Hepatocyte (in vitro differentiated cells): Measurements from ENCODE around the gene QSOX2. TPM values are rescaled to one million over a fixed set of nuclear protein-coding genes. Genes with fewer than 3 reads are reported as not detected.

Source experiments
- DNase-seq: peaks from one replicate; pipeline ENCODE4 v3.0.0-alpha.2; 2016; ENCODE audit warnings: low spot score
- H2AFZ ChIP-seq: fragments of 200-600 bp; sonication (generic); 2 replicates; pipeline ENCODE4 v1.6.0; 2016; ENCODE audit warnings: antibody characterized with exemption, mild to moderate bottlenecking
- H3K27ac ChIP-seq: fragments of 200-600 bp; sonication (generic); 2 replicates; pipeline ENCODE4 v1.5.1; 2016; ENCODE audit warnings: mild to moderate bottlenecking
- H3K27me3 ChIP-seq: fragments of 200-600 bp; sonication (generic); 2 replicates; pipeline ENCODE4 v1.6.1; 2016
- H3K36me3 ChIP-seq: fragments of 200-600 bp; sonication (generic); replicated peaks from 2 replicates; pipeline ENCODE4 v1.5.1; 2016; ENCODE audit warnings: low read depth; ENCODE audit not compliant: insufficient read depth
- H3K4me1 ChIP-seq: fragments of 200-600 bp; sonication (generic); 2 replicates; pipeline ENCODE4 v1.5.1; 2016; ENCODE audit warnings: mild to moderate bottlenecking, moderate library complexity; ENCODE audit not compliant: insufficient read depth
- H3K4me2 ChIP-seq: fragments of 200-600 bp; sonication (generic); 2 replicates; pipeline ENCODE4 v1.6.0; 2016
- H3K4me3 ChIP-seq: fragments of 200-600 bp; sonication (generic); 2 replicates; pipeline ENCODE4 v1.5.1; 2016; ENCODE audit warnings: mild to moderate bottlenecking
- H3K79me2 ChIP-seq: fragments of 200-600 bp; sonication (generic); 2 replicates; pipeline ENCODE4 v1.6.0; 2017; ENCODE audit warnings: mild to moderate bottlenecking
- H3K9me2 ChIP-seq: fragments of 200-600 bp; sonication (generic); replicated peaks from 2 replicates; pipeline ENCODE4 v1.6.0; 2017; ENCODE audit warnings: mild to moderate bottlenecking; ENCODE audit not compliant: insufficient read depth
- H3K9me3 ChIP-seq: fragments of 200-600 bp; sonication (generic); 2 replicates; pipeline ENCODE4 v1.5.1; 2016; ENCODE audit warnings: low read depth, mild to moderate bottlenecking
- H4K20me1 ChIP-seq: fragments of 200-600 bp; sonication (generic); 2 replicates; pipeline ENCODE4 v1.6.0; 2016; ENCODE audit warnings: mild to moderate bottlenecking; ENCODE audit not compliant: insufficient read depth, poor library complexity, severe bottlenecking
- CTCF ChIP-seq: fragments of 200-600 bp; sonication (generic); IDR thresholded peaks from 2 replicates; pipeline ENCODE4 v1.5.1; 2016; ENCODE audit warnings: antibody characterized with exemption, mild to moderate bottlenecking; ENCODE audit not compliant: poor library complexity
- EZH2 ChIP-seq: fragments of 200-600 bp; sonication (generic); IDR thresholded peaks from 2 replicates; pipeline ENCODE4 v1.6.1; 2016; ENCODE audit warnings: antibody characterized with exemption, mild to moderate bottlenecking, borderline replicate concordance
- EZH2phosphoT487 ChIP-seq: fragments of 200-600 bp; sonication (generic); IDR thresholded peaks from one replicate; pipeline ENCODE4 v1.6.1; 2018; ENCODE audit warnings: antibody characterized with exemption, mild to moderate bottlenecking, low read depth, moderate library complexity; ENCODE audit not compliant: unreplicated experiment, severe bottlenecking
- WGBS: methylation state at CpG from one replicate; pipeline ENCODE4 v1.1.6; 2016; ENCODE audit warnings: low lambda C conversion rate; ENCODE audit errors: missing lambda C conversion rate; 5-methylcytosine and 5-hydroxymethylcytosine counted together
- polyA plus RNA-seq: library from polyadenylated mRNA; unstranded; fragments of >200 nt; fragmentation: Nextera tagmentation; extraction: Ambion mirVana; gene quantifications from 2 replicates; pipeline ENCODE4 v1.2.1, GENCODE V29; 2016
- total RNA-seq: library from RNA; depleted of rRNA; stranded (reverse); fragments of >200 nt; gene quantifications from 2 replicates; pipeline ENCODE4 v1.2.3, GENCODE V29; 2014

QSOX2 gene
- total and polyA plus RNA-seq, 2 experiments from 2014 or later: 3.3 to 11.0 TPM

GRCh38 chr9:136171009-136171800 is 74.4 kb downstream of the QSOX2 start:
- H3K4me3 ChIP-seq: no peak overlapping the region
- no peak overlapping the region for H2AFZ ChIP-seq
- no peaks in the 10 kb centered on the region for H3K79me2 ChIP-seq
- peak overlapping the region; percentile 48 for H3K4me2 ChIP-seq
- DNase-seq: peak; percentile 71
- H3K27me3 ChIP-seq: no peaks in the 10 kb centered on the region
- H3K36me3 ChIP-seq: no peaks in the 10 kb centered on the region
- WGBS: 41% methylated on average over 15 of the region's 16 CpGs
- no peaks in the 10 kb centered on the region for H3K9me3 ChIP-seq
- H4K20me1 ChIP-seq: no peaks in the 10 kb centered on the region
- no peak for TF ChIP-seq EZH2phosphoT487
- TF ChIP-seq CTCF: no peak
- no peak for TF ChIP-seq EZH2
- peaks cover 30% of the 10 kb centered on the region for H3K4me1 ChIP-seq
- H3K9me2 ChIP-seq: no peaks in the 10 kb centered on the region
- H3K27ac ChIP-seq: peak overlapping the region; percentile 87

- Histone ChIP-seq H3K4me3 (no peak overlapping the region), H4K20me1 (no peaks in the 10 kb centered on the region), H3K79me2 (no peaks in the 10 kb centered on the region), H3K27me3 (no peaks in the 10 kb centered on the region), H3K4me1 (peaks cover 30% of the 10 kb centered on the region), H3K36me3 (no peaks in the 10 kb centered on the region), H3K4me2 (peak overlapping the region; percentile 15), H3K27ac (peak overlapping the region; percentile 87), H2AFZ (no peak overlapping the region), H3K9me3 (no peaks in the 10 kb centered on the region), H3K9me2 (no peaks in the 10 kb centered on the region)
- peak; percentile 54 for DNase-seq
- 68% methylated on average over 27 of the region's 28 CpGs for WGBS
- TF ChIP-seq CTCF (peak; percentile 61), EZH2 (no peak)
These were observed 75.4 kb downstream of the QSOX2 start for GRCh38 chr9:136170006-136170901.

- no peaks in the 10 kb centered on the region for H3K79me2 ChIP-seq
- no peaks in the 10 kb centered on the region for H4K20me1 ChIP-seq
- peak overlapping the region; percentile 15 for H3K4me2 ChIP-seq
- no peaks in the 10 kb centered on the region for H3K9me3 ChIP-seq
- no peaks in the 10 kb centered on the region for H3K27me3 ChIP-seq
- DNase-seq: peak; percentile 75
- no peaks in the 10 kb centered on the region for H3K9me2 ChIP-seq
- H2AFZ ChIP-seq: no peak overlapping the region
- H3K36me3 ChIP-seq: no peaks in the 10 kb centered on the region
- no peak for TF ChIP-seq CTCF
- no peak for TF ChIP-seq EZH2phosphoT487
- no peak for TF ChIP-seq EZH2
- H3K4me3 ChIP-seq: no peak overlapping the region
- WGBS: 63% methylated on average over 6 of the region's 6 CpGs
- H3K4me1 ChIP-seq: peaks cover 30% of the 10 kb centered on the region
- H3K27ac ChIP-seq: peak overlapping the region; percentile 65
These were observed 76.1 kb downstream of the QSOX2 start for GRCh38 chr9:136169495-136169894.
